Measurements from ENCODE around the gene SOCS7.

DNA sequence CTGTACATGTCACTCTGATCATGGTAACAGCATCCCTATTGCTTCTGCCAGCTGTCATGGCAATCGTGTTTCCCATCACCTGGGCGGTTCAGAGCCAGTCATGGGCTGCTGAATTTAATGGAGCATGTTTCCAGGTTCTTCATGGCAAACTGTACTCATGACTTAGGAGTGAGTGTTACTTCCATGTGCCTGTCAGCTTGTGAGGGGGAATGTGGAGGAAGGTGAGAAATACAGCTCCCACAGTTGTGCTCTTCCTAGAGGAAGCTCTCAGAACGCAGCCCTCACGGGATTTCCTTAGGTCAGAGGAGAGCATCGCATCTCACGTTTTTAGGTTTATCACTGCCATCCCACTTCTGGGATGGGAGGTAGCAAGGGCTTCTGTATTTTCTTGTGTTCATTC, 48.6 kb downstream of the SOCS7 start:
- TF ChIP-seq EP300 (IDR thresholded peaks at IDR 0.05; ENCODE audit: borderline replicate concordance) = no peak
- TF ChIP-seq TAF1 (IDR thresholded peaks at IDR 0.05; ENCODE audit: low read depth) = no peak
- TF ChIP-seq, protein P1, sequence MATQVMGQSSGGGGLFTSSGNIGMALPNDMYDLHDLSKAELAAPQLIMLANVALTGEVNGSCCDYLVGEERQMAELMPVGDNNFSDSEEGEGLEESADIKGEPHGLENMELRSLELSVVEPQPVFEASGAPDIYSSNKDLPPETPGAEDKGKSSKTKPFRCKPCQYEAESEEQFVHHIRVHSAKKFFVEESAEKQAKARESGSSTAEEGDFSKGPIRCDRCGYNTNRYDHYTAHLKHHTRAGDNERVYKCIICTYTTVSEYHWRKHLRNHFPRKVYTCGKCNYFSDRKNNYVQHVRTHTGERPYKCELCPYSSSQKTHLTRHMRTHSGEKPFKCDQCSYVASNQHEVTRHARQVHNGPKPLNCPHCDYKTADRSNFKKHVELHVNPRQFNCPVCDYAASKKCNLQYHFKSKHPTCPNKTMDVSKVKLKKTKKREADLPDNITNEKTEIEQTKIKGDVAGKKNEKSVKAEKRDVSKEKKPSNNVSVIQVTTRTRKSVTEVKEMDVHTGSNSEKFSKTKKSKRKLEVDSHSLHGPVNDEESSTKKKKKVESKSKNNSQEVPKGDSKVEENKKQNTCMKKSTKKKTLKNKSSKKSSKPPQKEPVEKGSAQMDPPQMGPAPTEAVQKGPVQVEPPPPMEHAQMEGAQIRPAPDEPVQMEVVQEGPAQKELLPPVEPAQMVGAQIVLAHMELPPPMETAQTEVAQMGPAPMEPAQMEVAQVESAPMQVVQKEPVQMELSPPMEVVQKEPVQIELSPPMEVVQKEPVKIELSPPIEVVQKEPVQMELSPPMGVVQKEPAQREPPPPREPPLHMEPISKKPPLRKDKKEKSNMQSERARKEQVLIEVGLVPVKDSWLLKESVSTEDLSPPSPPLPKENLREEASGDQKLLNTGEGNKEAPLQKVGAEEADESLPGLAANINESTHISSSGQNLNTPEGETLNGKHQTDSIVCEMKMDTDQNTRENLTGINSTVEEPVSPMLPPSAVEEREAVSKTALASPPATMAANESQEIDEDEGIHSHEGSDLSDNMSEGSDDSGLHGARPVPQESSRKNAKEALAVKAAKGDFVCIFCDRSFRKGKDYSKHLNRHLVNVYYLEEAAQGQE (IDR thresholded peaks at IDR 0.05; ENCODE audit: low read depth) = no peak
- TF ChIP-seq YY1 (IDR thresholded peaks at IDR 0.05; ENCODE audit: low read depth) = no peak

Measured in Ishikawa (cell line).